Upper lobe of left lung (tissue), 4 donors: ENCODE results near the gene KLK1.

Source experiments
- POLR2A ChIP-seq, 4 donors: fragments of 450-650 bp; IDR thresholded peaks; one replicate each; pipeline ENCODE4 v1.5.1; 2016 to 2017; ENCODE audit warnings: antibody characterized with exemption in 4 of 4, mild to moderate bottlenecking in 2 of 4
- POLR2AphosphoS5 ChIP-seq, 2 donors: sonication (generic); formaldehyde crosslinking; IDR thresholded peaks; one replicate each; pipeline ENCODE4 v1.5.1; 2017; ENCODE audit warnings: antibody characterized with exemption in 2 of 2
- TF ChIP-seq, protein P1 (sequence below), 6 experiments: fragments of 450-650 bp in 4 of 6; fragments of 200-600 bp in 2 of 6; sonication (generic) in 2 of 6; IDR thresholded peaks; one replicate each; pipeline ENCODE4 v1.5.1; 2016 to 2019; ENCODE audit warnings: antibody characterized with exemption in 6 of 6

DNA sequence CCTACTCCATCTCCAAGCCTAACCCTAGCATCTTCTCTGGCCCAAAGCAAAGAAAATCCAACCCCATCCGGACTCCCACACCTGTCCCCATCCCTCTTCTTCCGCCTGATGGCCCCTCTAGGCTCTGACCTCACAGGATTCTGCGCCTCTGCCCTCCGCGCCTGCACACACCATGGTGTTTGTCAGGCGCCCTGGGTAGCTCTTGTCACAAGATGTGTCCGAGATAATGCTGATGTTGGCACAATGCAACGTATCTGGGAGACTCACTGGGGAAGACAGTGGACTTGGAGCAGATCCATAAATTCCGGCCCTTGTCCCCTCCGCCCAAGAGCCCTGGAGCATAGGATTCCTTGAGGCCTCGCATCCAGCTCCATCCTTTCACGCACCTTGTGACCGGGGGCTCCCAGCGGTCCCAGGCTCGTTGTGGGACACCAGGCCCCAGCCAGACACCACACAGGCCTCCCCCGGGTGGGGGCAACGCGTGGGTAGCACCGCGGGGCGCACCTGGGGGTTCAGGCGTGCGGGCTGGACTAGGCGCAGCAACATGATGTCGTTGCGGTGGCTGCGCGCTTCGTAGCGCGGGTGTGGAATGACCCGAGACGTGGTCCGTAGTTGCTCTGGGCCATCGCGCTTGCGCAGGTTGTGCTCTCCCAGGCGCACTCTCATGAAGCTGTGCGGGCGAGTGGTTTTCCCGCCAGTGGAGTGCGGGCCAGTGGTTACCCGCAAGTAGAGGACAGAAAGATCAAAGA lies 3.1 kb upstream of the KLK1 start:
- TF ChIP-seq, protein P1, sequence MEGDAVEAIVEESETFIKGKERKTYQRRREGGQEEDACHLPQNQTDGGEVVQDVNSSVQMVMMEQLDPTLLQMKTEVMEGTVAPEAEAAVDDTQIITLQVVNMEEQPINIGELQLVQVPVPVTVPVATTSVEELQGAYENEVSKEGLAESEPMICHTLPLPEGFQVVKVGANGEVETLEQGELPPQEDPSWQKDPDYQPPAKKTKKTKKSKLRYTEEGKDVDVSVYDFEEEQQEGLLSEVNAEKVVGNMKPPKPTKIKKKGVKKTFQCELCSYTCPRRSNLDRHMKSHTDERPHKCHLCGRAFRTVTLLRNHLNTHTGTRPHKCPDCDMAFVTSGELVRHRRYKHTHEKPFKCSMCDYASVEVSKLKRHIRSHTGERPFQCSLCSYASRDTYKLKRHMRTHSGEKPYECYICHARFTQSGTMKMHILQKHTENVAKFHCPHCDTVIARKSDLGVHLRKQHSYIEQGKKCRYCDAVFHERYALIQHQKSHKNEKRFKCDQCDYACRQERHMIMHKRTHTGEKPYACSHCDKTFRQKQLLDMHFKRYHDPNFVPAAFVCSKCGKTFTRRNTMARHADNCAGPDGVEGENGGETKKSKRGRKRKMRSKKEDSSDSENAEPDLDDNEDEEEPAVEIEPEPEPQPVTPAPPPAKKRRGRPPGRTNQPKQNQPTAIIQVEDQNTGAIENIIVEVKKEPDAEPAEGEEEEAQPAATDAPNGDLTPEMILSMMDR (IDR thresholded peaks at IDR 0.05): no peak
- TF ChIP-seq POLR2A (IDR thresholded peaks at IDR 0.05) (no peak), POLR2AphosphoS5 (IDR thresholded peaks at IDR 0.05) (no peak)
